Right lobe of liver (tissue), 4 donors: Measurements from ENCODE around the gene RBBP4.

Experiments
- CTCF ChIP-seq, 4 donors: fragments of 200-600 bp in 3 of 4; fragments of 450-650 bp in 1 of 4; IDR thresholded peaks; one replicate each; pipeline versions ENCODE4 v1.5.1 to v1.8.0; 2016 to 2022; ENCODE audit warnings: antibody characterized with exemption in 4 of 4, mild to moderate bottlenecking in 2 of 4
- POLR2A ChIP-seq: fragments of 450-650 bp; IDR thresholded peaks from one replicate; pipeline ENCODE4 v1.6.1; 2017; ENCODE audit warnings: antibody characterized with exemption, mild to moderate bottlenecking
- donor health status: DM: no; HTN: no; CAD: no.
- donor health status: DM: no; HTN: no; CAD: no.
- donor health status: DM: no; HTN: yes; CAD: no.

- no peak for TF ChIP-seq CTCF (IDR thresholded peaks at IDR 0.05)
- no peak for TF ChIP-seq POLR2A
Observed at GRCh38 chr1:32716312-32717148, 65.5 kb downstream of the RBBP4 start.
